ENCODE results near the gene PCSK1. TPM values are rescaled to one million over a fixed set of nuclear protein-coding genes. Genes with fewer than 3 reads are reported as not detected.

Gene PCSK1
- total RNA-seq, 2 experiments from 2014 or later, result not detected

DNA sequence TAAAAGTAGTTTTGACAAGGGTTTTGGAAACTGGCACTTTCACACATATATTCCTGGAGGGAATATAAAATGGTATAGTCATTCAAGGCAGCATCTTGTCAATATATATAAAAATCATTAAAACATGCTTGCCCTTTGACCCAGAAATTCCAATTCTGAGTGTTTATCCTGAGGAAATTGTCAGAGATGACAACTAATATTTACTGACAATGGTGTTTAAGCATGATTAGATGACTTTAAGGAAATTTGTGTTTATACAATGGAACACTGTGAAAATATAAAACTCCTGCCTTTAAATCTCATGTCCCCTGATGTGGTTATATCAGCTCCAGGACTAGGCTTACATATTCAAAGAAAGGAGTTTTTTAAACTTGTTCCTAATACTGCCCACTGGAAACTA, 25.6 kb downstream of the PCSK1 start:
- Histone ChIP-seq H3K36me3 (ENCODE audit: insufficient read depth, low read length) (no peaks in the 10 kb centered on the region), H3K9me2 (ENCODE audit: insufficient read depth, low read length) (no peaks in the 10 kb centered on the region), H4K20me1 (ENCODE audit: insufficient read depth, low read length) (no peaks in the 10 kb centered on the region), H3K27ac (ENCODE audit: low read depth, low read length, poor library complexity, severe bottlenecking) (no peak overlapping the region), H3K79me2 (ENCODE audit: insufficient read depth, low read depth, low read length) (no peaks in the 10 kb centered on the region), H3K4me3 (ENCODE audit: low read depth, low read length, poor library complexity, severe bottlenecking) (no peak overlapping the region), H3K4me1 (ENCODE audit: insufficient read depth, low read length, poor library complexity, severe bottlenecking) (no peaks in the 10 kb centered on the region), H3K4me2 (ENCODE audit: low read length) (no peak overlapping the region), H2AFZ (ENCODE audit: low read length) (no peak overlapping the region), H3K9me3 (ENCODE audit: low read length) (no peaks in the 10 kb centered on the region)
- no TSS peak for BruUV-seq (replicated peaks)
- TF ChIP-seq EZH2phosphoT487 (IDR thresholded peaks at IDR 0.05; ENCODE audit: borderline replicate concordance, low read depth, low read length) (no peak), CTCF (conservative IDR thresholded peaks at IDR 0.05; ENCODE audit: low read length) (no peak)
- intact Hi-C loops (cut with micrococcal nuclease; ENCODE audit: unreplicated experiment), result no loop called here
- POLR2A ChIA-PET, result interaction anchor here (0.7 kb wide), 1 partner anchor 100 kb away, joined by 4 read pairs; no protein-coding TSS in a partner anchor
- CTCF ChIA-PET (ENCODE audit: unreplicated experiment), result no interaction called here
- no peak for DNase-seq (ENCODE audit: low spot score)

DNA sequence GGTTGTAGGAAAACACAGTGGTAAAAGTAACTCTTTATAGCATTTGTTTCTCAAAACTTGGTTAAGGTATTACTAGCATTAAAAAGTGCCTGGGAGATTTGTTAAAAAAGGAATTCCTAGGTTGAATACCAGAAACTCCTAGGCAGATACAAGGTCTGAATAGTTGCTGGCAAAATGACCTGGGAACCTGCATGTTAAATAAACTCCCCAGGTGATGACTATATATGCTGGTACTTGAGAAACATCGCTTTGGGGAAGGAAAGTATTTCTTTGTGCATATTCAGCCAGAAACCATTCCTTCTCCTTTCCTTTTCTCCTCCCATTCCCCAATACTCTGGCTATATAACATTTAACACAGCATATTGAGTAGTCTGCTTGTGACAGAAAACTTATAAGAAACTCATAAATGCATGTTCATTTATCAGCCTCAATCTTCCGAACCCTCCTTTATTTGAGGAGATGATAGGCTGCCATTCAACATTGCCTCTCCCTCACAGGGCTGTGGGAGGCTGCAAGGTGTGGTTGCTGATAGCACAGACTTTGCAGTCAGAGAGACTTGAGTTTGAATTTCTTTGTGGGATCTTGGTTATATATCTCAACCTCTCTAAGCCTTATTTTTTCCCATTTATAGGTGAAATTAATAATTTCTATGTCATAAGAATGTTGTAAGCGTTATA, 28.7 kb downstream of the PCSK1 start:
- H3K36me3 ChIP-seq (ENCODE audit: insufficient read depth, low read length), result no peaks in the 10 kb centered on the region
- ChIA-PET CTCF (ENCODE audit: unreplicated experiment) (no interaction called here), POLR2A (interaction anchor here (0.7 kb wide), 1 partner anchor 620 kb away, joined by 3 read pairs; no protein-coding TSS in a partner anchor)
- no peak for TF ChIP-seq CTCF (conservative IDR thresholded peaks at IDR 0.05; ENCODE audit: low read length)
- no peak for TF ChIP-seq EZH2phosphoT487 (IDR thresholded peaks at IDR 0.05; ENCODE audit: borderline replicate concordance, low read depth, low read length)
- no peaks in the 10 kb centered on the region for H3K9me2 ChIP-seq (ENCODE audit: insufficient read depth, low read length)
- no peaks in the 10 kb centered on the region for H3K79me2 ChIP-seq (ENCODE audit: insufficient read depth, low read depth, low read length)
- no peaks in the 10 kb centered on the region for H4K20me1 ChIP-seq (ENCODE audit: insufficient read depth, low read length)
- no peak for DNase-seq (ENCODE audit: low spot score)
- no peaks in the 10 kb centered on the region for H3K9me3 ChIP-seq (ENCODE audit: low read length)
- H2AFZ ChIP-seq (ENCODE audit: low read length), result no peak overlapping the region
- no peak overlapping the region for H3K4me2 ChIP-seq (ENCODE audit: low read length)
- no TSS peak for BruUV-seq (replicated peaks)
- no peak overlapping the region for H3K4me3 ChIP-seq (ENCODE audit: low read depth, low read length, poor library complexity, severe bottlenecking)
- H3K4me1 ChIP-seq (ENCODE audit: insufficient read depth, low read length, poor library complexity, severe bottlenecking), result no peaks in the 10 kb centered on the region
- H3K27ac ChIP-seq (ENCODE audit: low read depth, low read length, poor library complexity, severe bottlenecking), result no peak overlapping the region
- intact Hi-C loops (cut with micrococcal nuclease; ENCODE audit: unreplicated experiment), result no loop called here

GRCh38 chr5:96402500-96402899, 30.5 kb downstream of the PCSK1 start:
- H3K36me3 ChIP-seq (ENCODE audit: insufficient read depth, low read length), result no peaks in the 10 kb centered on the region
- H3K4me3 ChIP-seq (ENCODE audit: low read depth, low read length, poor library complexity, severe bottlenecking), result no peak overlapping the region
- H3K27ac ChIP-seq (ENCODE audit: low read depth, low read length, poor library complexity, severe bottlenecking), result no peak overlapping the region
- no peaks in the 10 kb centered on the region for H3K4me1 ChIP-seq (ENCODE audit: insufficient read depth, low read length, poor library complexity, severe bottlenecking)
- no peaks in the 10 kb centered on the region for H3K9me3 ChIP-seq (ENCODE audit: low read length)
- POLR2A ChIA-PET, result interaction anchor here (1.2 kb wide), 1 partner anchor 10 kb away, joined by 3 read pairs; no protein-coding TSS in a partner anchor
- CTCF ChIA-PET (ENCODE audit: unreplicated experiment), result no interaction called here
- intact Hi-C loops (cut with micrococcal nuclease; ENCODE audit: unreplicated experiment), result no loop called here
- DNase-seq (ENCODE audit: low spot score), result no peak
- no peak overlapping the region for H3K4me2 ChIP-seq (ENCODE audit: low read length)
- no peaks in the 10 kb centered on the region for H3K9me2 ChIP-seq (ENCODE audit: insufficient read depth, low read length)
- no peaks in the 10 kb centered on the region for H4K20me1 ChIP-seq (ENCODE audit: insufficient read depth, low read length)
- H3K79me2 ChIP-seq (ENCODE audit: insufficient read depth, low read depth, low read length), result no peaks in the 10 kb centered on the region
- H2AFZ ChIP-seq (ENCODE audit: low read length), result no peak overlapping the region
- BruUV-seq (replicated peaks), result no TSS peak
- TF ChIP-seq CTCF (conservative IDR thresholded peaks at IDR 0.05; ENCODE audit: low read length) (no peak), EZH2phosphoT487 (IDR thresholded peaks at IDR 0.05; ENCODE audit: borderline replicate concordance, low read depth, low read length) (no peak)
